ENCODE results near the gene ARHGAP8.

Gene ARHGAP8

DNA sequence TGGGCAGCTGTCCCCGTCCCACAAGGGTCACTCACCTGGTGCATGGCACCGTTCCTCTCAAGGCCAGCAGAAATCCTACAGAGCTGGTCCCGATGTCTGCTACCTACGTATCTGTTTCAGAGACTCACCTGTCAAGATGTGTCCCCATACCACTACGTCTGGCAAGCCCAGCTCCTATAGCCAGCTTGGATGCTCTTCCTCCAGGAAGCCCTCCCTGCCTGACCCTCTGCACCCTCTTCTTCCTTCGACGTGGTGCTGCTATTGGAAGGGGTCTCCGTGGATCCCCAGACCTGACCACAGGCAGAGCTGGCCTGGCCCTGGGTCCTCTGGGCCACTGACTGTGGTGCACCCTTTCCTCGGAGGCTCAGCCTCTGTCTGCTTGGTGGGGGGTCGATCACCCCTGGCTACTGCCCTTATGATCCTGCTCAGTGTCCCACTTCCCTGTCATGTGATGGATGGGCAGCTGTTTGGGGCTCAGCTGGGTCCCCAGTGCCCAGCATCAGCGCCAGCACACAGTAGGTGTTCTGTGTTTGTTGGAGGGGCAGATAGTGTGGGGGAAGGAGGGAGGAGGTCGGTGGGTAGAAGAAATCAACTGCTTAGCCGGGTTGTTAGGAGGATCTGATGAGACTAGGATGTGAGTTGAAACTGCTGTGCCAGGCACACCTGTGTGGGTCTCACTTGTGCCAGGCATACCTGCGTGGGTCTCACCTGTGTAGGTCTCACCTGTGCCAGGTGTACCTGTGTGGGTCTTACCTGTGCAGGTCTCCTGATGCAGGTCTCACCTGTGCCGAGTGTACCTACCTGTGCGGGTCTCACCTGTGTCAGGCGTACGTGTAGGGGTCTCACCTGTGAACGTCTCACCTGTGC lies 21.7 kb upstream of the ARHGAP8 start:
- H3K9me3 ChIP-seq (ENCODE audit: severe bottlenecking) = no peaks in the 10 kb centered on the region
- H3K36me3 ChIP-seq = no peaks in the 10 kb centered on the region
- no peak overlapping the region for H3K4me3 ChIP-seq (ENCODE audit: low read depth, low read length)
- DNase-seq = no peak
- no peaks in the 10 kb centered on the region for H3K27me3 ChIP-seq (ENCODE audit: insufficient read depth, low read depth, severe bottlenecking)
- H3K27ac ChIP-seq = no peak overlapping the region
- TF ChIP-seq, protein P1, sequence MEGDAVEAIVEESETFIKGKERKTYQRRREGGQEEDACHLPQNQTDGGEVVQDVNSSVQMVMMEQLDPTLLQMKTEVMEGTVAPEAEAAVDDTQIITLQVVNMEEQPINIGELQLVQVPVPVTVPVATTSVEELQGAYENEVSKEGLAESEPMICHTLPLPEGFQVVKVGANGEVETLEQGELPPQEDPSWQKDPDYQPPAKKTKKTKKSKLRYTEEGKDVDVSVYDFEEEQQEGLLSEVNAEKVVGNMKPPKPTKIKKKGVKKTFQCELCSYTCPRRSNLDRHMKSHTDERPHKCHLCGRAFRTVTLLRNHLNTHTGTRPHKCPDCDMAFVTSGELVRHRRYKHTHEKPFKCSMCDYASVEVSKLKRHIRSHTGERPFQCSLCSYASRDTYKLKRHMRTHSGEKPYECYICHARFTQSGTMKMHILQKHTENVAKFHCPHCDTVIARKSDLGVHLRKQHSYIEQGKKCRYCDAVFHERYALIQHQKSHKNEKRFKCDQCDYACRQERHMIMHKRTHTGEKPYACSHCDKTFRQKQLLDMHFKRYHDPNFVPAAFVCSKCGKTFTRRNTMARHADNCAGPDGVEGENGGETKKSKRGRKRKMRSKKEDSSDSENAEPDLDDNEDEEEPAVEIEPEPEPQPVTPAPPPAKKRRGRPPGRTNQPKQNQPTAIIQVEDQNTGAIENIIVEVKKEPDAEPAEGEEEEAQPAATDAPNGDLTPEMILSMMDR (IDR thresholded peaks at IDR 0.05; ENCODE audit: low read depth, low read length) = no peak

DNA sequence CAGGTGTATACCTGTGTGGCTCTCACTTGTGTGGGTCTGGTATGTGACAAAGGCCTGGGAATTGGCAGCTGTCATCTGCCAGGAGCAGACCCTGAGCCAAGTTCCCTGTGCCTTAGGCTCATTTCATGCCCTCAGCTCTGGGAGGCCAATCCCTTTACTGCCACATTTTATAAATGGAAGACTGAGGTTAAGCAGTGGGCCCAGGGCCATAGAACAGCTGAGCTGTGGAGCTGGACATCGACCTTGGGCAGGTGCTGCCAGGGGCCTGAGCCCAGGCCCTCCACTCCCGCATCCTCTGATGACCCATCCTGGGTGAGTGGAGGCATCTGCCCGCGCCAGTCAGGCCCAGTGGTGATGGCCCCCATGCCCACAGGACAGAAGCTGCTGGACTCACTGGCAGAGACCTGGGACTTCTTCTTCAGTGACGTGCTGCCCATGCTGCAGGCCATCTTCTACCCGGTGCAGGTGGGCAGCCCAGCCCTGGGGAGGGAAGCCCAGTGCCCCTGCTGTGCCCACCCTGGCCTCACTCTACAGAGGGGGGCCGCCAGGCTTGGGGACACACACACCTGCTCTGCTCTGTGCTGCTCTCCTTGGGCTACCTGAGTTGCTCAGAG lies 20.9 kb upstream of the ARHGAP8 start:
- no peak for DNase-seq
- Histone ChIP-seq H3K27ac (no peak overlapping the region), H3K27me3 (ENCODE audit: insufficient read depth, low read depth, severe bottlenecking) (no peaks in the 10 kb centered on the region), H3K36me3 (no peaks in the 10 kb centered on the region), H3K9me3 (ENCODE audit: severe bottlenecking) (no peaks in the 10 kb centered on the region), H3K4me3 (ENCODE audit: low read depth, low read length) (no peak overlapping the region)
- TF ChIP-seq, protein P1 (IDR thresholded peaks at IDR 0.05; ENCODE audit: low read depth, low read length) = no peak

- no peak for DNase-seq
- no peak overlapping the region for H3K27ac ChIP-seq
- no peaks in the 10 kb centered on the region for H3K9me3 ChIP-seq (ENCODE audit: severe bottlenecking)
- H3K36me3 ChIP-seq = no peaks in the 10 kb centered on the region
- TF ChIP-seq, protein P1 (IDR thresholded peaks at IDR 0.05; ENCODE audit: low read depth, low read length) = no peak
- H3K4me3 ChIP-seq (ENCODE audit: low read depth, low read length) = no peak overlapping the region
- no peaks in the 10 kb centered on the region for H3K27me3 ChIP-seq (ENCODE audit: insufficient read depth, low read depth, severe bottlenecking)
These were observed 20.3 kb upstream of the ARHGAP8 start for GRCh38 chr22:44732017-44732561.

- DNase-seq = no peak
- no peak overlapping the region for H3K4me3 ChIP-seq (ENCODE audit: low read depth, low read length)
- H3K27ac ChIP-seq = no peak overlapping the region
- TF ChIP-seq, protein P1 (IDR thresholded peaks at IDR 0.05; ENCODE audit: low read depth, low read length) = no peak
- no peaks in the 10 kb centered on the region for H3K27me3 ChIP-seq (ENCODE audit: insufficient read depth, low read depth, severe bottlenecking)
- H3K9me3 ChIP-seq (ENCODE audit: severe bottlenecking) = no peaks in the 10 kb centered on the region
- no peaks in the 10 kb centered on the region for H3K36me3 ChIP-seq
These were observed 19.7 kb upstream of the ARHGAP8 start for GRCh38 chr22:44732661-44733060.

GRCh38 chr22:44733426-44734106 lies 18.8 kb upstream of the ARHGAP8 start:
- Histone ChIP-seq H3K9me3 (ENCODE audit: severe bottlenecking) (no peaks in the 10 kb centered on the region), H3K36me3 (no peaks in the 10 kb centered on the region), H3K4me3 (ENCODE audit: low read depth, low read length) (no peak overlapping the region)

More at GRCh38 chr22:44733426-44734106, 18.8 kb upstream of the ARHGAP8 start:
- no peak overlapping the region for H3K27ac ChIP-seq
- TF ChIP-seq, protein P1 (IDR thresholded peaks at IDR 0.05; ENCODE audit: low read depth, low read length) = no peak
- DNase-seq = no peak
- H3K27me3 ChIP-seq (ENCODE audit: insufficient read depth, low read depth, severe bottlenecking) = no peaks in the 10 kb centered on the region

Measured in WERI-Rb-1 (cell line).